ENCODE data around the gene ZNF148. TPM values are rescaled to one million over a fixed set of nuclear protein-coding genes. Genes with fewer than 3 reads are reported as not detected.
A peak's percentile ranks its signal among the peaks of the same experiment; 100 is the strongest.

Gene ZNF148
- total RNA-seq, 2 donors from 2014 or later, result 33.8 to 37.8 TPM

DNA sequence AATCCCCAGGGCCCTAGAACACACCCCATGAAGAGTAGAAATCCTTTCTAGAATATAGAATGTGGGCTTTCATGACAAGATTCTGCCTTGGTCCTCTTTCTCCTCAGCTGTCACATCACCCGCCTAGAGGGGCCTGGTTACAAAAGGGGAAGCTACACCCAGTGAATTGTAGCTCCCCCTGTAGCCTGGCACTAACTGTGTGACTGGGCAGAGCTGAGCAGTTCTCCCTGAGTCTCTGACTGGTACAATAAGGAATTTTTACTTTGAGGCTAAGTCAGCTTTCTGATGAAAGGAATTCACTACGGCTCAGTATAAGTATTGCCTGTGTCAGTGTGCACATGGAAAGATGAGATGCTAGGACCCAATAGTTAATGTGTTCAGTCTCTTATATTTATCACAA lies 28.7 kb upstream of the ZNF148 start:
- Histone ChIP-seq H3K27me3 (ENCODE audit: control insufficient read depth, insufficient read depth, low read length, poor library complexity, severe bottlenecking) (no peaks in the 10 kb centered on the region), H3K36me3 (ENCODE audit: control insufficient read depth, insufficient read depth, low read length) (no peaks in the 10 kb centered on the region), H3K27ac (ENCODE audit: low read depth, low read length) (no peak overlapping the region), H3K9me3 (ENCODE audit: control insufficient read depth, low read length) (peaks cover 20% of the 10 kb centered on the region), H3K4me1 (ENCODE audit: control insufficient read depth, insufficient read depth, low read length) (peaks cover 12% of the 10 kb centered on the region), H3K4me3 (ENCODE audit: low read length) (no peak overlapping the region), H3K9ac (ENCODE audit: extremely low read depth, low read length, poor library complexity, severe bottlenecking) (no peak overlapping the region)
- H3K36me3 Mint-ChIP-seq (ENCODE audit: low read depth), result no peaks in the 10 kb centered on the region
- no peak overlapping the region for H3K4me3 Mint-ChIP-seq
- H3K27me3 Mint-ChIP-seq (ENCODE audit: insufficient read depth), result peaks cover 22% of the 10 kb centered on the region
- H3K9me3 Mint-ChIP-seq, result peaks cover 12% of the 10 kb centered on the region
- H3K27ac Mint-ChIP-seq, result no peak overlapping the region
- 94 to 100% methylated on average over 1 to 2 of the region's 2 CpGs for WGBS, 2 experiments (ENCODE audit: insufficient coverage in 1 of 2, insufficient read length in 1 of 2)
- no peak for DNase-seq
- TF ChIP-seq, protein P1, sequence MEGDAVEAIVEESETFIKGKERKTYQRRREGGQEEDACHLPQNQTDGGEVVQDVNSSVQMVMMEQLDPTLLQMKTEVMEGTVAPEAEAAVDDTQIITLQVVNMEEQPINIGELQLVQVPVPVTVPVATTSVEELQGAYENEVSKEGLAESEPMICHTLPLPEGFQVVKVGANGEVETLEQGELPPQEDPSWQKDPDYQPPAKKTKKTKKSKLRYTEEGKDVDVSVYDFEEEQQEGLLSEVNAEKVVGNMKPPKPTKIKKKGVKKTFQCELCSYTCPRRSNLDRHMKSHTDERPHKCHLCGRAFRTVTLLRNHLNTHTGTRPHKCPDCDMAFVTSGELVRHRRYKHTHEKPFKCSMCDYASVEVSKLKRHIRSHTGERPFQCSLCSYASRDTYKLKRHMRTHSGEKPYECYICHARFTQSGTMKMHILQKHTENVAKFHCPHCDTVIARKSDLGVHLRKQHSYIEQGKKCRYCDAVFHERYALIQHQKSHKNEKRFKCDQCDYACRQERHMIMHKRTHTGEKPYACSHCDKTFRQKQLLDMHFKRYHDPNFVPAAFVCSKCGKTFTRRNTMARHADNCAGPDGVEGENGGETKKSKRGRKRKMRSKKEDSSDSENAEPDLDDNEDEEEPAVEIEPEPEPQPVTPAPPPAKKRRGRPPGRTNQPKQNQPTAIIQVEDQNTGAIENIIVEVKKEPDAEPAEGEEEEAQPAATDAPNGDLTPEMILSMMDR (conservative IDR thresholded peaks at IDR 0.05), result peak; percentile 34
- peaks cover 9% of the 10 kb centered on the region for H3K4me1 Mint-ChIP-seq

DNA sequence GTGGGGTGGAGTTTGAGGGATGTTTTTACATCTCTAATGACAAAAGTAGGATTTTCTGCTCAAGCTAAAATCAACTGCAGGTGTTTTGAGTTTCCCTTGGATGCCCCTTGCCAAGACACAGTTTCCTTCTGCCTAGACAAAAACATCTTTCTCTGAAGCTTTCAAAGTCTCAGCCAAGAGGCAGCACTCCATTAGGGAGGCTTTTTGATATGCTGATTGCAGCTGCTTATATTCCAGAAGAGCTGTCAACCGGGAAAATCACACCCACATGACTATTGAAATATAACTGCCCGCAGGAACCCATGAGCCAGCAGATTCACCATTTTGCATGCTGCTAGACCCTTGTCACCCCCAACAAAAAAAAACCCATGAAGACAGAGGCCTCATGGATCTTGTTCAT lies 27.5 kb upstream of the ZNF148 start:
- H3K36me3 ChIP-seq (ENCODE audit: control insufficient read depth, insufficient read depth, low read length), result no peaks in the 10 kb centered on the region
- peaks cover 9% of the 10 kb centered on the region for H3K4me1 Mint-ChIP-seq
- H3K9me3 Mint-ChIP-seq, result peaks cover 11% of the 10 kb centered on the region
- no peaks in the 10 kb centered on the region for H3K36me3 Mint-ChIP-seq (ENCODE audit: low read depth)
- peaks cover 20% of the 10 kb centered on the region for H3K9me3 ChIP-seq (ENCODE audit: control insufficient read depth, low read length)
- H3K4me1 ChIP-seq (ENCODE audit: control insufficient read depth, insufficient read depth, low read length), result peaks cover 12% of the 10 kb centered on the region
- H3K27ac ChIP-seq (ENCODE audit: low read depth, low read length), result no peak overlapping the region
- no peak for DNase-seq
- TF ChIP-seq, protein P1 (conservative IDR thresholded peaks at IDR 0.05), result no peak
- no peak overlapping the region for H3K4me3 Mint-ChIP-seq
- WGBS, 2 experiments (ENCODE audit: insufficient coverage in 1 of 2, insufficient read length in 1 of 2), result 33 to 93% methylated on average over 1 to 2 of the region's 2 CpGs
- no peaks in the 10 kb centered on the region for H3K27me3 ChIP-seq (ENCODE audit: control insufficient read depth, insufficient read depth, low read length, poor library complexity, severe bottlenecking)
- no peak overlapping the region for H3K27ac Mint-ChIP-seq
- no peak overlapping the region for H3K9ac ChIP-seq (ENCODE audit: extremely low read depth, low read length, poor library complexity, severe bottlenecking)
- H3K4me3 ChIP-seq (ENCODE audit: low read length), result no peak overlapping the region
- peaks cover 34% of the 10 kb centered on the region for H3K27me3 Mint-ChIP-seq (ENCODE audit: insufficient read depth)

- H3K9me3 ChIP-seq (ENCODE audit: control insufficient read depth, low read length), result peaks cover 16% of the 10 kb centered on the region
- H3K27me3 Mint-ChIP-seq (ENCODE audit: insufficient read depth), result peaks cover 43% of the 10 kb centered on the region
- no peak overlapping the region for H3K27ac Mint-ChIP-seq
- H3K36me3 Mint-ChIP-seq (ENCODE audit: low read depth), result no peaks in the 10 kb centered on the region
- peaks cover 9% of the 10 kb centered on the region for H3K9me3 Mint-ChIP-seq
- no peaks in the 10 kb centered on the region for H3K36me3 ChIP-seq (ENCODE audit: control insufficient read depth, insufficient read depth, low read length)
- H3K4me3 ChIP-seq (ENCODE audit: low read length), result no peak overlapping the region
- H3K4me1 Mint-ChIP-seq, result peaks cover 9% of the 10 kb centered on the region
- no peaks in the 10 kb centered on the region for H3K27me3 ChIP-seq (ENCODE audit: control insufficient read depth, insufficient read depth, low read length, poor library complexity, severe bottlenecking)
- H3K27ac ChIP-seq (ENCODE audit: low read depth, low read length), result no peak overlapping the region
- TF ChIP-seq, protein P1 (conservative IDR thresholded peaks at IDR 0.05), result no peak
- DNase-seq, result no peak
- no peak overlapping the region for H3K9ac ChIP-seq (ENCODE audit: extremely low read depth, low read length, poor library complexity, severe bottlenecking)
- WGBS, 2 experiments (ENCODE audit: insufficient coverage in 1 of 2, insufficient read length in 1 of 2), result 78 to 85% methylated on average over 1 of the region's 1 CpG
- H3K4me3 Mint-ChIP-seq, result no peak overlapping the region
- H3K4me1 ChIP-seq (ENCODE audit: control insufficient read depth, insufficient read depth, low read length), result peaks cover 12% of the 10 kb centered on the region
Measured at GRCh38 chr3:125401402-125401801, 26.3 kb upstream of the ZNF148 start.
